ENCODE measurements around the gene CFAP300. TPM values are rescaled to one million over a fixed set of nuclear protein-coding genes. Genes with fewer than 3 reads are reported as not detected.

The CFAP300 gene
- total RNA-seq, 1 experiment from 2014 or later, result 1.7 TPM

- Mint-ChIP-seq H3K36me3 (ENCODE audit: insufficient read depth in 1 of 3, low read depth in 3 of 3) (peaks cover 2 to 21% (median 15%) of the 10 kb centered on the region in 3 experiments; a peak in 6 of 7 replicates), H3K27ac (no peak overlapping the region), H3K4me1 (peaks cover 75 to 76% of the 10 kb centered on the region in 2 experiments), H3K9me3 (no peaks in the 10 kb centered on the region), H3K4me3 (no peak overlapping the region; a peak in 1 of 5 replicates), H3K27me3 (ENCODE audit: low read depth) (no peaks in the 10 kb centered on the region; the same call in 1 of the 2 replicates)
- H3K14ac ChIP-seq (ENCODE audit: insufficient read depth, low read length), result no peak overlapping the region
- H2BK5ac ChIP-seq (ENCODE audit: insufficient read length, low read length), result no peak overlapping the region
- H3K79me2 ChIP-seq (ENCODE audit: insufficient read depth, low read length), result peaks cover 19% of the 10 kb centered on the region; the same call in 1 of the 2 replicates
- no peak overlapping the region for H3K4ac ChIP-seq (ENCODE audit: low read depth, low read length)
- H3K18ac ChIP-seq (ENCODE audit: insufficient read length, low read depth, low read length), result no peak overlapping the region
- H4K5ac ChIP-seq (ENCODE audit: insufficient read length, low read depth, low read length), result no peak overlapping the region
- no peak overlapping the region for H3K9ac ChIP-seq (ENCODE audit: extremely low read depth, insufficient read length, low read length)
- TF ChIP-seq CTCF (conservative IDR thresholded peaks at IDR 0.05), result no peak
- WGBS (ENCODE audit: extremely low coverage, insufficient read length, low lambda C conversion rate), result no CpG with 5 or more reads among the region's 2 CpGs
- peaks cover 10% of the 10 kb centered on the region for H3K4me1 ChIP-seq (ENCODE audit: insufficient read depth, low read length)
- no peak overlapping the region for H3K56ac ChIP-seq (ENCODE audit: insufficient read length, low read depth, low read length)
- DNase-seq, result no peak
- H3K27ac ChIP-seq (ENCODE audit: insufficient read length, low read depth, low read length), result no peak overlapping the region
- no peaks in the 10 kb centered on the region for H3K9me3 ChIP-seq (ENCODE audit: control insufficient read depth, low read depth, low read length)
- H2BK20ac ChIP-seq (ENCODE audit: low read depth, low read length, poor library complexity, severe bottlenecking), result no peak overlapping the region
- no peak overlapping the region for H3K23ac ChIP-seq (ENCODE audit: insufficient read length, low read depth, low read length)
- no peak overlapping the region for H2BK120ac ChIP-seq (ENCODE audit: low read depth, low read length, poor library complexity, severe bottlenecking)
- no peak overlapping the region for H2BK15ac ChIP-seq (ENCODE audit: low read depth, low read length)
- H3K23me2 ChIP-seq (ENCODE audit: insufficient read length, low read depth, low read length, poor library complexity, severe bottlenecking), result peaks cover 4% of the 10 kb centered on the region
- H4K20me1 ChIP-seq (ENCODE audit: control insufficient read depth, insufficient read depth, insufficient read length), result no peaks in the 10 kb centered on the region
- H3T11ph ChIP-seq (ENCODE audit: low read length), result no peak overlapping the region
- H3K27me3 ChIP-seq (ENCODE audit: insufficient read depth, low read length), result no peaks in the 10 kb centered on the region
- H4K8ac ChIP-seq (replicated peaks; ENCODE audit: insufficient read length, low read depth, low read length), result no peak overlapping the region
- H3K4me2 ChIP-seq (ENCODE audit: insufficient read depth, insufficient read length, low read length), result no peak overlapping the region
- H2AFZ ChIP-seq (ENCODE audit: low read length), result no peak overlapping the region
- H3K79me1 ChIP-seq (ENCODE audit: insufficient read depth, low read depth, low read length, poor library complexity, severe bottlenecking), result peaks cover under 1% of the 10 kb centered on the region
- no peak overlapping the region for H2AK5ac ChIP-seq (ENCODE audit: insufficient read length, low read length)
- no peak overlapping the region for H2BK12ac ChIP-seq (ENCODE audit: insufficient read length, low read depth, low read length)
- H4K91ac ChIP-seq (ENCODE audit: insufficient read length, low read depth, low read length), result no peak overlapping the region
Measured at GRCh38 chr11:102116453-102117205, 69.4 kb downstream of the CFAP300 start.
